GM19455 (cell line): ENCODE measurements around the gene CCDC3.
"Not testable (repeated sequence)": the region's sequence is repeated elsewhere in the genome, so short reads cannot be mapped to it uniquely, and the experiment has no call there.

ENCODE experiments used
- ATAC-seq: cut with Tn5 transposase; IDR thresholded peaks from one replicate; pipeline ENCODE4 v1.9.1; 2021; ENCODE audit not compliant: unreplicated experiment

The CCDC3 gene

GRCh38 chr10:13001041-13001886, at the start of gene CCDC3:
Gene CCDC3 (minus strand): TSS chr10:13001713. CDS start chr10:13001570, 143 bp downstream.
- ATAC-seq = no peak

GRCh38 chr10:13051126-13051694, 49.7 kb upstream of the CCDC3 start:
- ATAC-seq = no peak

- no peak for ATAC-seq
These were observed 48.4 kb upstream of the CCDC3 start for GRCh38 chr10:13049774-13050420.

- no peak for ATAC-seq
These were observed 47.2 kb upstream of the CCDC3 start for GRCh38 chr10:13048762-13049161.

- ATAC-seq = no peak
These were observed 46.2 kb upstream of the CCDC3 start for GRCh38 chr10:13047529-13048206.

GRCh38 chr10:13046851-13047528, 45.5 kb upstream of the CCDC3 start:
- ATAC-seq = no peak

GRCh38 chr10:13043520-13043919, 42.0 kb upstream of the CCDC3 start:
- ATAC-seq = no peak

- ATAC-seq = no peak
These were observed 38.2 kb upstream of the CCDC3 start for GRCh38 chr10:13039761-13040160.

GRCh38 chr10:13038391-13038790, 36.9 kb upstream of the CCDC3 start:
- no peak for ATAC-seq

- no peak for ATAC-seq
These were observed 36.3 kb upstream of the CCDC3 start for GRCh38 chr10:13037832-13038231.

- ATAC-seq = no peak
These were observed 35.3 kb upstream of the CCDC3 start for GRCh38 chr10:13036841-13037240.

- not testable (repeated sequence) for ATAC-seq
These were observed 34.2 kb upstream of the CCDC3 start for GRCh38 chr10:13035731-13036130.

GRCh38 chr10:13026873-13027272, 25.4 kb upstream of the CCDC3 start:
- no peak for ATAC-seq

GRCh38 chr10:13023754-13024153, 22.2 kb upstream of the CCDC3 start:
- no peak for ATAC-seq

GRCh38 chr10:13019280-13019679, 17.8 kb upstream of the CCDC3 start:
- no peak for ATAC-seq

GRCh38 chr10:13018171-13018570, 16.7 kb upstream of the CCDC3 start:
- ATAC-seq = no peak

- ATAC-seq = no peak
These were observed 15.4 kb upstream of the CCDC3 start for GRCh38 chr10:13016886-13017285.

- no peak for ATAC-seq
These were observed 14.9 kb upstream of the CCDC3 start for GRCh38 chr10:13016426-13016825.

GRCh38 chr10:13006037-13006436, 4.5 kb upstream of the CCDC3 start:
- ATAC-seq = no peak

GRCh38 chr10:13003759-13004158, 2.2 kb upstream of the CCDC3 start:
- no peak for ATAC-seq

- no peak for ATAC-seq
These were observed 1.5 kb upstream of the CCDC3 start for GRCh38 chr10:13003004-13003403.
